Astrocyte of the cerebellum (primary cell): ENCODE data around the gene ABLIM1.

Experiments
- DNase-seq: peaks from one replicate; pipeline ENCODE4 v3.0.0-alpha.2; 2011; ENCODE audit warnings: low read depth
- H3K4me3 ChIP-seq: 2 replicates; pipeline ENCODE4 v1.5.1; 2011; ENCODE audit warnings: mild to moderate bottlenecking, low read depth, low read length, moderate library complexity
- in situ Hi-C: cut with HindIII; loops from 2 replicates; pipeline ENCODE4 v1.10.0; 2017; ENCODE audit warnings: low sequenced_read_pairs
- TF ChIP-seq, protein P1 (sequence below): IDR thresholded peaks from 2 replicates; pipeline ENCODE4 v1.5.1; 2012; ENCODE audit warnings: low read length, low read depth, moderate library complexity, mild to moderate bottlenecking; ENCODE audit errors: missing control alignments

The ABLIM1 gene

DNA sequence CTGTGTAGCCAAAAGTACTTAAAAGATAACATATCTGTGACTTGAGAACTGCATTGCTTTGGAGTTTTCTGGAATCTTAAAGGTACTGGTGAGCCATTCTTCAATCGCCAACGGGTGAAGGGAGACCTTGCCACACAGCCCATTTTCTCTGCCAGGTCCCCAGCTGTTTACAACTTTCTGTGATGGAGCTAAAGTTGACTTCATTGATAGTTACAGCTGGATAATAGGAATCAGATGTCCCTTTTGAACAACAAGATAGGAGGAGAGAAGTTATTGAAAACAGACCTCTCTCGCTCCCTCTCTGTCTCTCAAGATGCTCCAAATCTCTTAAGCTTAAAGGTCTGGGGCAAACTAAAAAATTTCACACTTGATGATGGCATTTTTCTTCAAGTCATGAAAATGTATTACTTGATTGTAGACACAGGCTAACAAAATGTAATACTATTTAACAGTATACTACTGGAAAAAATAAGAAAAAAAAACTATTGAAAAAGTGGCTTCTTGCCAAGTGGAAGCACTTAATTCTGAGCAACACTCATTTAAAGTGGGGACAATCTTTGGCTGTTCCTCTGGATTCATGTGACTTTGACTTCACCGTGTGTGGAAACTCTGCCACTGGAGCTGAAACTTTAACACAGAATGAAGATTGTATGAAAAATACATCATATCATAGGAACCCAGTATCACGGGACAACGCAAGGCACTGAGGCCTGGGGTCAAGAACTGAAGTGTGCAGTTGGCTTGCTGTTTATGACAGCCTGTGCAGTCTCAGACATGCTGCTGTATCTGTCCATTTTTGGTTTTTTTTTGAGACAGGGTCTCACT, 175.4 kb downstream of the ABLIM1 start:
- TF ChIP-seq, protein P1, sequence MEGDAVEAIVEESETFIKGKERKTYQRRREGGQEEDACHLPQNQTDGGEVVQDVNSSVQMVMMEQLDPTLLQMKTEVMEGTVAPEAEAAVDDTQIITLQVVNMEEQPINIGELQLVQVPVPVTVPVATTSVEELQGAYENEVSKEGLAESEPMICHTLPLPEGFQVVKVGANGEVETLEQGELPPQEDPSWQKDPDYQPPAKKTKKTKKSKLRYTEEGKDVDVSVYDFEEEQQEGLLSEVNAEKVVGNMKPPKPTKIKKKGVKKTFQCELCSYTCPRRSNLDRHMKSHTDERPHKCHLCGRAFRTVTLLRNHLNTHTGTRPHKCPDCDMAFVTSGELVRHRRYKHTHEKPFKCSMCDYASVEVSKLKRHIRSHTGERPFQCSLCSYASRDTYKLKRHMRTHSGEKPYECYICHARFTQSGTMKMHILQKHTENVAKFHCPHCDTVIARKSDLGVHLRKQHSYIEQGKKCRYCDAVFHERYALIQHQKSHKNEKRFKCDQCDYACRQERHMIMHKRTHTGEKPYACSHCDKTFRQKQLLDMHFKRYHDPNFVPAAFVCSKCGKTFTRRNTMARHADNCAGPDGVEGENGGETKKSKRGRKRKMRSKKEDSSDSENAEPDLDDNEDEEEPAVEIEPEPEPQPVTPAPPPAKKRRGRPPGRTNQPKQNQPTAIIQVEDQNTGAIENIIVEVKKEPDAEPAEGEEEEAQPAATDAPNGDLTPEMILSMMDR = no peak
- in situ Hi-C loops = no loop called here
- no peak for DNase-seq
- no peak overlapping the region for H3K4me3 ChIP-seq

GRCh38 chr10:114481055-114481454, 177.0 kb downstream of the ABLIM1 start:
- in situ Hi-C loops = no loop called here
- no peak for DNase-seq
- TF ChIP-seq, protein P1 = no peak
- no peak overlapping the region for H3K4me3 ChIP-seq

DNA sequence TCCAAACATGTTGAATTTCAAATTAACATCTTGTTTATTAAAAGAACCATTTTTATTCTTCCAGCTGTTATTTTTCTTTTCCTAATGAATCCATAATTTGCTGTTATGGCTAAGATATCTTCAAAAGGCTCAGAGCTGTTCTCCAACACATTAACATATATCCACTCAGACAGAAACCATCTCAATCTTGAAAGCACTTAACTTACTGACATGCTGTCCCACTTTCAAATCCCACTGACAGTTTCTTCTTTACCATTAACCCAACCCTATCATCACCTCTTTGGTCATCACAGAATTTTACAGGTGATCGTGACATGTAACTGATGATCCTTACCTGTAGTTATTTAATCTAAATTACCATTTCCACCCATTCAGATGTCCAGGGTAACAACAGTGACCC, 178.2 kb downstream of the ABLIM1 start:
- TF ChIP-seq, protein P1 = no peak
- no peak overlapping the region for H3K4me3 ChIP-seq
- in situ Hi-C loops = no loop called here
- no peak for DNase-seq

- no peak for DNase-seq
- TF ChIP-seq, protein P1 = no peak
- in situ Hi-C loops = no loop called here
- no peak overlapping the region for H3K4me3 ChIP-seq
Measured at GRCh38 chr10:114479307-114479706, 178.8 kb downstream of the ABLIM1 start.

DNA sequence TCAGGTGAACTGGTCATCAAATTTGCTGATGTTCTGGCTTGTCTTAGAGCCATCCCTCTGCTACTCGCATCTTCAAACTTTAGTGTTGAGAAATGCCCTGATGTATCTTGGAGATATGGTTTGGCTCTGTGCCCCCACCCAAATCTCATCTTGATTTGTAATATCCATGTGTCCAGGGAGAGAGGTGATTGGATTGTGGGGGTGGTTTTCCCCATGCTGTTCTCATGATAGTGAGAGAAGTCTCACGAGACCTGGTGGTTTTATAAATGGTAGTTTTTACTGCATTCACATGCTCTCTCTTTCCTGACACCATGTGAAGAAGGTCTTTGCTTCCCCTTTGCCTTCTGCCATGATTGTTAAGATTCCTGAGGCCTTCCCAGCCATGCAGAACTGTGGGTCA, 179.8 kb downstream of the ABLIM1 start:
- TF ChIP-seq, protein P1 = no peak
- no peak overlapping the region for H3K4me3 ChIP-seq
- in situ Hi-C loops = no loop called here
- no peak for DNase-seq

- TF ChIP-seq, protein P1 = no peak
- H3K4me3 ChIP-seq = no peak overlapping the region
- no peak for DNase-seq
- in situ Hi-C loops = no loop called here
Measured at GRCh38 chr10:114477285-114477684, 180.8 kb downstream of the ABLIM1 start.
